HG03432 (cell line): ENCODE data around the gene SBF1.

Experiments used
- ATAC-seq: cut with Tn5 transposase; IDR thresholded peaks from one replicate; pipeline ENCODE4 v1.9.1; 2021; ENCODE audit warnings: mild to moderate bottlenecking, moderate library complexity; ENCODE audit not compliant: unreplicated experiment

SBF1 gene

GRCh38 chr22:50446708-50447575 is 27.9 kb downstream of the SBF1 start:
- ATAC-seq, result no peak

DNA sequence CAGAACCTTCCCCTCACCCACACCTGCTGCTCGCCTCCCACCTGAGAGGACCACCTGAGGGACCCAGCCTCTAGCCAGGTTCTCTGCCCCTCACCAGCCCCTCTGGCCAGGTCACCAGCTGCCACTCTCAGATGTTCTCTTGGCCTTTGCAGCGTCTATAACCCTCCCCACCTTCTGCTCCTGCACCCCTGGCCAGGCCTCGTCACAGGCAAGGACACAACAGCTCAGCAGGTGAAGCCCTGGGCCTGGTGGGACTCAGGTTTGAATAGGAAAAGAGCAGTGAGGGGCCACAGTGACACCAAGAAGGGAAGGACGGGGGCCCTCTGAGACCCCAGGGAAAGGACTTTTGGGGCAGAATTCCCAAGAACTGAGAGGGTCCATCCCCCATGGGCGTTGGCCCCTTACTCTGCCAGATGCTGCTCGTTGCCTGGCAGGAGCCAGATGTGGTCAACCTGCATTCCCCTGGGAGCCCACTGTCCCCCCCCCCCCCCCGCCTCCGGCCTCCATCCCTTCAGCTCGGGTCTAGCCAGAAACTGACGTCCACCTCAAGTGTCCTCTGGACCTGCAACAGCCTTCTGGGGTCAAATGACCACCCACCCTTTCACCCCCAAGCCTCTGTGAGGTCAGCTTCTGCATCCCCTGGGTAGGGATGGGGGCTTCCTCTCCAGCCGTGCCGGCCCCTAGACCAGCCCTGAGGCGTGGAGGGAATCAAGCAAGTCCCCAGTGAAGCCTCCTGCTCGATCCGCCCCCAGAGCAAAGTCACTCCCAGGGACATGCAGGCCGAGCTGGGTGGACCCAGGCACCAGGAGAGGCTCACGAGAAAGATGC is 28.7 kb downstream of the SBF1 start:
- no peak for ATAC-seq

DNA sequence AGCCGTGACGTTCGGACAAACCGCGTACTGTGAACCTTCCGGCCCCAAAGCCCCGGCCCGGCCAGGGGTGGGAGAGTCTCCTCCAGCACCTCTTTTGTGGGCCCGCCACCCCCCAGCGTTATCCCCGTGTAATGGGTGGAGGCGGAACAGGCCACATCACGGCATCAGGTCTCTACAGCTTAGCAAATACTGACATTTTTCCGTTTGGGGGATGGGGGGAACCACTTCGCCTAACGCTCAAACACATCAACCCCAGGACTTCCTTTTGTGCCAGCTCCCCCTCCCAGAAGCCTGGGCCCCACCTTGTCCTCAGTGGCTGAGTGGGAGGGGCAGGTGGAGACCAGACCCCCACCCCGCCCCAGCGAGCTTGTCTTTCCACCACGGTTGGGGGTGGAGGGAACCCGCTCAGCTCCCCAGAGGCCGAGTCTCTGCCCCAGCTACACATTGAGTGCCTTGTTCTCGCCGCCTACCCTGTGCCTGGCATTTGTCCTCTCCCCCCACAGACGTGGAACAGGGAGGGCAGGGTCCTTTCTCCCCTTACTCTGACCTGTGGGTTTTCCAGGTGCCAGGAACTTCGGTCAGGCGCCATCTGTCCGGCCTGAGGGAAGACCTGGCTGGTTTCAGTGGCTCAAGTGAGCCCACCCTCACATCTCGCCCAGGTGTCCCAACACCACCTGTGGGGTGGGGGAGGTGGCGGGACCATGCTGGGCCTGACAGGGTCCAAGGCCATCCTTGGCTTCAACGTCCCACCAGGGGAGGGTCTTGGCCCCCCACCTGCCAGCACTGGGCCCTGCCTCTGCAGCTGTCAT is 29.6 kb downstream of the SBF1 start:
- ATAC-seq, result no peak

DNA sequence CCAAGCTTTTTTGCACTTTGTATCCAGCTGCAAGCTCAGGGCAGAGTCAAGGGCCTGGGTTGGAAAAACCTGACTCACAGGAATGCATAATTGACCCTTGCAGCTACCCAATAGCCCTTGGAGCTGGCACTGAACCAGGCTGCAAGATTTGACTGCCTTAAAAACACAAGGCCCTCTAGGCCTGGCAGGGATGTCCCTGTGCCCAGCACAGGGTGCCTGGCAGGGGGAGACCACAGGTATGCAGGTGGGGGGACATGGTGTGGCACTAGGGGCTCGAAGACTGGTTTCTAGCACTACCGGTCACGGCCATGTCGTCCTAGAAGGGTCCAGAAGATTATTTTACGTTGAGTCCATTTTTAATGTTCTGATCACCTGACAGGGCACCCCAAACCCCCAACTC is 30.2 kb downstream of the SBF1 start:
- ATAC-seq, result no peak

- ATAC-seq, result no peak
Measured at GRCh38 chr22:50443801-50444625, 30.8 kb downstream of the SBF1 start.

DNA sequence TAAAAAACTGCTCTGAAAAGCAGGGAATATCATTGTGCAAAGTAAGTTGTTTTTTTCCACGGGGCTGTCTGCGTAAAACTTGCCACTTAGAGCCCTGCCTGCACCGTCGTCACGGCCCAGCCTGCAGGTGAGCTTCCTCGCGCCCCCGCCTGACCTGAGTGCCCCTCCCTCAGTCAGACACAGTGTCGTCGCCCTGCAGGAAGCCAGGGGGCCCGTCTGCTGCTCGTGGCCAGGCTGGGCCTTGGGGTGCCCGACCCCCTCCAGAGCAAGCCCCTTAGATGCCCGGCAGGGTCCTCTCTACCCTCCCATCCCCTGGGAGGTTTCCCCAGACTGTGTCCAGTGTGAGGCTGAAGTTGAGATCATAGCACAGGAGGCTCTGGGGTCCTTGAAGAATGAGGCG is 31.6 kb downstream of the SBF1 start:
- no peak for ATAC-seq

DNA sequence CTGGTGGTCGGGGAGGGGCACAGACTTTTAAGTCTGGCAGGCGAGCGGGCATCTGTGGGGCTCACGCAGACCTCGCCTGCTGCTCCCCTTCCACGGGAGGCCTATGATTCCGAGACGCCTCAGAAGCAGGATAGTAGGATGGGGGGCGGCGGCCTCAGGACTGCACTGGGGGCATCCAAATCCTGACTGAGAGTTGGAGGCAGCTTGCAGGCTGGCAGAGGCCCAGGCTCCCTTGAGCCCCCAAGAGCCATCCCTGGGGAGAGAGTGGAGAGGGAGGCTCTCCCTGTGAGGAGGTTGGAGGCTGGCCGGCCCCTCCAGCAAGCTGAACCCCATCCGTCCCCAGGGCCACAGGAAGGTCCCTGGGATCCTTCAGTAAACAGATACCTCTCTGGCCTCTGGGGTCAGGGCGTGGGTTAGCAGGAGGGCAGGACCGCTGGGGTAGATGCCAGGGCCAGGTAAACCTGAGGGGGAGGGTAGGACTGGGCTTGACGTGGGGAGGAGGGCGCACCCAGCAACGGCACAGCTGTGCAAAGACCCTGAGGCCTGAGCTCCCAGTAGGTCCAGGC is 33.3 kb downstream of the SBF1 start:
- ATAC-seq, result no peak

- ATAC-seq, result no peak
Measured at GRCh38 chr22:50440544-50441249, 34.1 kb downstream of the SBF1 start.

DNA sequence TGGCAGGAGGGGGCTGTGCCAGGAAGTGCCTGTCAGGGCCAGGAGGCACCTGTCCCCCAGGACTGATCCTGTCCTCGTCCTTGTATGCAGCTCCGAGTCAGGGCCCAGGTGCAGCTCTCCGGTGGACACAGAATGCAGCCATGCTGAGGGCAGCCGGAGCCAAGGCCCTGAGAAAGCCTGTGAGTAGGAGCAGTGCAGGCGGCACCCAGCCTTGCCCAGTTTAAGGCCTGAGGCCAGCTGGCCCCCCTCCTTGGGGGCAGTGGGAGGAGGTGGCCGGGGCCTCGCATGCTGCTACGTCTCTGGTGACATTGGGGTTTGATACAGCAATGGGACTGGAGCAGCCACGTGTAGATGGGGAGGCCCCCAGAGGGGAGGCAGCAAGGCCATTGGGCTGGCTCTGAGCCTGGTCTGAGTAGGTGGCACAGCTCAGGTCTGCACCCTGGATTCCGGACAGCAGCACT is 34.9 kb downstream of the SBF1 start:
- ATAC-seq, result no peak

DNA sequence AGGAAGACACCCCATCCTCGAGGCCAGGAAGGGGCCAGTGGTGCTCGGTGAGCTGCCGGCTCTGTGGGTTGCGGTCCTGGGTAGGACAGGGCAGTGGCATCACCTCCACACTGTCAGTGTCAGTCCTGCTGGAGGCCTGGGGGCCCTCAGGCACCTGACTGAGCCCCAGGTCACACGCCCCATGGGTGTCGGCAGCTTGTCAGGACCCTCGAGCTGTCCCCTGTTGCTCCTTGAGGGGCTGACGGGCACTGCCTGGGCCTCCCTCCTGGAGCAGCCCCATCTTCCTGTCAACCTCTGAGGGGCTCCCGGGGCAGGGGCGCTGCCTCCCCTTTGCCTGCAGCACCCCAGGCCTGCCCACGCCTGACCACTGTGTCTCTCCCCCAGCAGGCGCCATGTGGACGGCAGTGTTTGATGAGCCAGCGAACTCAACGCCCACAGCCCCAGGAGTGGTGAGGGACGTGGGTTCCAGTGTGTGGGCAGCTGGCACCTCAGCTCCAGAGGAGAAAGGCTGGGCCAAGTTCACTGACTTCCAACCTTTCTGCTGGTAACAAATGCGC is 35.4 kb downstream of the SBF1 start:
- no peak for ATAC-seq

DNA sequence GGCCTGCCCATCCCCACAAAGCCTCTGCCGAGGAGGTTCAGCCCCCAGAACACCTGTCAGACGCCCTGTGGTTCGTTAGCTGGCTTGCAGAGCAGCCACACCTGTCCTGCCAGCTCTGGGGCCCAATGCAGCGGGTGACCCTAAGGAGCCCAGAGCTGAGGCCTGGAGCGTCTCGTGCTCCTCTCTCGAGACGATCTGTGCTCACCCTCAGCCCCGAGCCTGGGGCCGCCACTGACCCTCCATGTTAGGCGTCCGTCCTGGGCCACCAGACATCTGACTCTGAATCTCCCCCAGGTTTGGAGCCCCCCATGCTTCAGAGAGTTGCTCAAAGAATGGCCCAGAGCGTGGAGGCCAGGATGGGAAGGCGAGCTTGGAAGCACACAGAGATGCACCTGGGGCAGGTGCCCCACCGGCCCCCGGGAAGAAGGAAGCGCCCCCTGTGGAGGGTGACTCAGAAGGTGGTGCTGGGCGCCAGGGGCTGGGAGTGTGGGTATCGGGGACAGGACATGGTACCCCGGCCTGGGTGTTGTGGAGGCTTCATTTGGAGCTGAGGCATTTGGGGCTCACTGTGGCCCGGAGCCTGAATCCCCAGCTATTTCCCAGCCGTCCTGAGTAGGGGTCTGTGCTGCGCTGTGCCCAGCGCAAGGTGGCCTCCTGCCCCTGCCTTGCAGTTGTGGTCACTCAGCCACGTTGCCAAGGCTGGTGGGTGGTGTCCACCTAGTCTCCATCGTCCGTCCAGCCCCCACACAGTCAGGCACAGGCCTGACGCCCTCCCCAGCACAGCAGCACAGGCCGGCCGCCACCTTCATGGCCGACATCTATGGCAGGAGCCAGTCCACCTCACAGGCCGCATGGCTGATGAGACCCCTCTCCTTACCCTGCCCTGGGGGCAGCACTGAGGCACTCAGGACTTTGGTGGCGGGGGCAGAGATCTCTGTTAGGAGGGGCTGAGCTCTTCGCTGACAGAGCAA is 36.2 kb downstream of the SBF1 start:
- no peak for ATAC-seq

DNA sequence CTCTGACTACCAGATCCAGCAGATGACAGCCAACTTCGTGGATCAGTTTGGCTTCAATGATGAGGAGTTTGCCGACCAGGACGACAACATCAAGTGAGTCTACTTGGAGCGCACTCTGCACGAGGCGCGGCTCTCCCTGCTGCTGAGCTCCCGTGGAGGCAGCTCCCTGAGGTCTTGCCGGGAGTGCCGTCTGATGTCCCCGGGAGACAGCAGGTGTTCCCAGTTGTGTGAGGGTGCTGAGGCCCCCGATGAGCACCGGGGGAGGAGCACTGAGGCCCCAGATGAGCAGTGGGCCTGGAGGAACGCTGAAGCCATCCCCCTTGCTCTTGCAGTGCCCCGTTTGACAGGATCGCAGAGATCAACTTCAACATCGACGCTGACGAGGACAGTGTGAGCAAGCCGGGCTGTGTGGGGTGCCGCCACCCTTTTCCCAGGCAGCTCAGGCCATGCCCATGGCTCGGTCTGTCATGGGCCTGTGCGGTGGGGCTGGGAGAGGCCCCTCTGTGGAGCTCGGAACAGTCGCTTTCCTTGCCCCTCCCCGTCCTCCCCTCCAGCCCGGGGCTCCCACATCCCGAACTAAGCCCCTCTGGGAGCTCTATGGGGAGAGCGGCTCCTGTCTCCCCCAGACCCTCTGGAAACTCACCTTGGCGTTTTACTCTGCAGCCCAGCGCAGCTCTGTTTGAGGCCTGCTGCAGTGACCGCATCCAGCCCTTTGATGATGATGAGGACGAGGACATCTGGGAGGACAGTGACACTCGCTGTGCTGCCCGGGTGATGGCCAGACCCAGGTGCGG is 37.1 kb downstream of the SBF1 start:
- ATAC-seq, result no peak

DNA sequence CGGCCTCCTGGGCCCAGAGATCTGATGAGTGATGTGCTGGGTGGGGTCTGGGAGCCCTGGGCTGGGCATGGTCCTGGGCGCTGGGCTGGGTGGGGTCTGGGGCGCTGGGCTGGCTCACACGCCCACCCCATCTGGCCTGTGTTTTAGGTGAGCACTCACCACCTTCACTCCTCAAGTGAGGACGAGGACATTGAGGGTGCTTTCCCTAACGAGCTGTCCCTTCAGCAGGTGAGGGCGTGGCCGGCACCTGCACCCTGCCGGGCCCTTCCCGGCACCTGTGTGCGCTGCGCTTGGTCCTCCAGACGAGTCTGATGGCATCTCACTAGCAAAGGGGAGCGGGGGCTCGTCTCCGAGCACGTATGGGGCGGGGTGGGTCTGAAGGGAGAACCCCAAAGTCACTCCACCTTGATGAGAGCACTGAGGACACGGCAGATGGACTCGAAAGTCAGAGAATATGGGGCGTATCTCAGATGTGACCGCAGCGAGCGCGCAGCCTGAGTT is 37.9 kb downstream of the SBF1 start:
- no peak for ATAC-seq

- ATAC-seq, result no peak
Measured at GRCh38 chr22:50436015-50436830, 38.6 kb downstream of the SBF1 start.

DNA sequence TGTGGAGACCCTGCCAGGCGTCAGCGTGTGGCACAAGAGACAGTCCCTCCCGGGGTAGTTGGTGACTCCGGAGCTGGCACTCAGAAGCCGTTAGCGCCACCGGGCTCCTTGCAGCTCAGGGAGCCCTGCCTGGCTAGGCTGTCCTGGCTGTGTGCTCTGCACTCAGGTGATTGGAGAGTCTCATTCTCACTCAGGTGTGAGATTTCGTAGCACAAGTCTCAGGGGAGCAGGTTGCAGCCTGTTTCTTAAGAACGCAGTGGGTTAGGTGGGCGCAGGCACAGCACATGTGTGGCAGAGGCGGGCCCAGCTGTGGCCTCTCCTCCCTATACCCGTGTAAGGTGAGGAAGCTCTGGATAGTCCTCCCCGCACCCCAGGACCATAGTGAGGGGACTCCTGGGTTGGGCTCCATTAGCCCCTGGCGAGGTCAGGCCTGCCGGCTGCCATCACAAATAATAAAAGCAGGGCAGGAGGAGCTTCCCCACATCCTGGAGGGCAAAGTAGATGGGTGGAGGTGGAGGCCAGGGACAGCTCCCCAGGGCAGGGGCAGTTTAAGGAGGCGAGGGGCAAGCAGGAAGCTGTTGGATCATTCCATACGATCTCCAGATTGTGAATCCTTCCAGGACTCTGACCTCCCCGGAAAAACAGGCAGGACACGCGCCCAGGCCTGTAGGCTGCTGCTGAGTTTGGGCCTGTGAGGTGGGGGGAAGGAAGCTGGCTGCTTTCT is 39.4 kb downstream of the SBF1 start:
- ATAC-seq, result no peak
